NCI-H526 (cell line): ENCODE results near the gene GPC3.
"Not testable (repeated sequence)": the region's sequence is repeated elsewhere in the genome, so short reads cannot be mapped to it uniquely, and the experiment has no call there.

Experiments
- DNase-seq, 2 experiments: peaks; one replicate each; lab custom pipeline; 2025; lab: John Stamatoyannopoulos, UW

The GPC3 gene

DNA sequence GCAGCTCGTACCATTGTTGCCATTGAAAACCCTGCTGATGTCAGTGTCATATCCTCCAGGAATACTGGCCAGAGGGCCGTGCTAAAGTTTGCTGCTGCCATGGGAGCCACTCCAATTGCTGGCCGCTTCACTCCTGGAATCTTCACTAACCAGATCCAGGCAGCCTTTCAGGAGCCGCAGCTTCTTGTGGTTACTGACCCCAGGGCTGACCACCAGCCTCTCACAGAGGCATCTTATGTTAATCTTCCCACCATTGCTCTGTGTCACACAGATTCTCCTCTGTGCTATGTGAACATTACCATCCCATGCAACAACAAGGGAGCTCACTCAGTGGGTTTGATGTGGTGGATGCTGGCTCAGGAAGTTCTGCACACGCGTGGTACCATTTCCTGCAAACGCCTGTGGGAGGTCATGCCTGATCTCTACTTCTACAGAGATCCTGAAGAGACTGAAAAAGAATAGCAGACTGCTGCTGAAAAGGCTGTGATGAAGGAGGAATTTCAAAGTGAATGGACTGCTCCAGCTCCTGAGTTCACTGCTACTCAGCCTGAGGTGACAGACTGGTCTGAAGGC lies 222.3 kb downstream of the GPC3 start:
- DNase-seq, result not testable (repeated sequence)

DNA sequence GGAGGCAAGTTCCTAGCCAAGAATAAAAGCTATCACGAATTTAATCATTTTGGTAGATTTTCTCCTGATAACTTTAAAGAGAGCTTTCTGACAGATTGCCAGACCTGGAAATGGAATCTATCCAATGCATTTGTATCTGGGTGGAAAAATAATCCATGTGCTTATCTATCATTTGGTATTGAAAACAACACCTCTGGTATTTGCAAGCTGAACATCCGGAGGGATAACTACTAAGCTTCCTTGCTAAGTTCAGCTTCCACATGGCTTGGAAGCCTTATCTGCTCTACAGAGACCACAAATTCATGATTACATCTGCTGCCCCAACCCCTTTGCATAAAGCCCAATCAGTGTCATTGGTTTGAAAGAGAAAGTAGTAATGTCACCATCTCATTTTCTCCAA lies 230.7 kb downstream of the GPC3 start:
- no peak for DNase-seq

DNA sequence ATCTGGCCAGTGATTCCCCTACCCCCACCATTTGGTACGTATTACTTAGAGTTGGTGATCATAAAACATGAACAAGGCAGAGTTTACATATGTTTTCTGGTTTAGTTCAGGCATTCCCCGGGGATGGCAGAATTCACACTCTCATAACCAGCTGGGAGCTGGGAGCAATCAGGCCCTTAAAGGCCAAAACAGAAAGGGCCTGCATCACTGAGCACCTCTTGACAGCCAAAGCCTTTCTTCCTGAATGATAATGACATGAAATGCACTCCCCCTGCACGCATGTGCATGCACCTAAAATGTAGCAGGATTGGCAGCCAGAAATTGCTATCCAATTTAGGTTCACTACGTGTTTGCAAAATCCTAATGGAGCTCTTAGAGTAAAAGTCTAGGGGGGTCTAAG lies 235.4 kb downstream of the GPC3 start:
- no peak for DNase-seq

DNA sequence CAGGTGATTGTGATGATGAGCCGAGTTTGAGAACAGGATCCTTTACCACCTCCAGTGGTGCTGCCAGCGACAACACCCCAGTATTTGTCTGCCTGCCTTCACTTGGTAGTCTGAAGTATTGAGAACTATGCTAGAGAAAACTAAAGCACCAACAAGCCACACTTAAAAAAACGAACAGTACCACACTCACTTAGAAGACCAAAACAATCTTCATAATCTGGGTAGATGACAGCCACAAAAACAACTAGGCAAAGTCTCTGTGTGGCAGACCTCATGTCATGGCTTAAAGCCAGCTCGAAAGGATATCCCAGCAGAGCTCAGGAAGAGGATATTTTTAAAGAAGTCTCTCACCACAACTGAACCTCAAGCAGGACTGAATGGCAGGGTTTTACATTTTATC lies 236.0 kb downstream of the GPC3 start:
- no peak for DNase-seq

DNA sequence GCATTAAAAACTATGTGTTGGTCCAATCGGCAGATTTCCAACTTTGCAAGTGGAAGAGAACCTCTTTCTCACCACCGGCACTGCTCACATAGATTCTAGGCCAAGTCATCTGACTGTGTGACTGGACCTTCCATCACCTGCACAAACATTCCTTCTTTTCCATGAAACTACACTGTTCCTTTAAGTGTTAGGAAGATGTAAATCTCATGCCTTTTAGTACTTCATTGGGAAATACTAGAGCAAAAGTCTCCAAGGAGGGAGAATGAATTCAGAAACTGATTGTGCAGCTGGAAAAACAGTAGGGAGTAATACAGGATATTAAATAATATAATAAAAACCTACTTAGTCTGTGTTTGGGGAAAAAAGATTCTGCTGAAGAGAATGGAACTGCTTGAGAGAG lies 238.2 kb downstream of the GPC3 start:
- no peak for DNase-seq

DNA sequence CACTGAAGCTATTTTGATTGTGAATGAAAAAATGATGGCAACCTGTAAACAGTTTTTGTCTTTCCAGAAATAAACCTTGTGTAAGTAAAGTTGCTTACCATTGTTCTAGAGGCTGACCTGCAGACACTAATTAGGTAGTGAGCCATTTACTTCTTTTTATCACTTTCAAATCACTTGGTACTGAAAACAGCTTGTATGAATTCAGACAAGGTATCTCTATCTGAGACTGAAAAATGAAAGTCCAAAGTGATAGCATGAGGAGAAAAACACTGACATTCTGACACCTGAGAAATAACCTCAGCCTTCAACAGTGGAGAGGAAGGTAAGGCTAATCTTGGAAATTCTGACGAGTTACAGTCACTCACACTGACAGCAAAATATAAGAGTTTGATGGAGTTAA lies 238.8 kb downstream of the GPC3 start:
- no peak for DNase-seq

DNA sequence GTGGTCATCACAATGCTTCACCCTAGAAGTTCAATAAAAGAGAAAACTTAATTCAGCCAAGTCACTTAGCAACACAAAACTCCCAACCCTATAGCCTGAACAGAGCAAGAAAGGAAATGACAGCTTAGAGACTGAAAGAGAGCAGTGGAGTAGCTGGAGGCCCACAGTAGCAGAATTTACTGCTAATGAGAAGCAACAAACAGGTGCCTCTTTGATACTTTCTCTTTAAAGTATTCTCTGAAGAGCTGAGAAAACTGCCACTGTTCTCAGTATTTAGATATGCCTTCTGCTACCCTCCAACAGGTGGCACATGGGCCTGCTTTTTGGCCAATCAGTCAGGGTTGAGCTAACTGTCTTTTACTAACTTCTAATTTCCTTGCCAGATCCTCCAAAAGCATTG lies 240.0 kb downstream of the GPC3 start:
- DNase-seq, result no peak

DNA sequence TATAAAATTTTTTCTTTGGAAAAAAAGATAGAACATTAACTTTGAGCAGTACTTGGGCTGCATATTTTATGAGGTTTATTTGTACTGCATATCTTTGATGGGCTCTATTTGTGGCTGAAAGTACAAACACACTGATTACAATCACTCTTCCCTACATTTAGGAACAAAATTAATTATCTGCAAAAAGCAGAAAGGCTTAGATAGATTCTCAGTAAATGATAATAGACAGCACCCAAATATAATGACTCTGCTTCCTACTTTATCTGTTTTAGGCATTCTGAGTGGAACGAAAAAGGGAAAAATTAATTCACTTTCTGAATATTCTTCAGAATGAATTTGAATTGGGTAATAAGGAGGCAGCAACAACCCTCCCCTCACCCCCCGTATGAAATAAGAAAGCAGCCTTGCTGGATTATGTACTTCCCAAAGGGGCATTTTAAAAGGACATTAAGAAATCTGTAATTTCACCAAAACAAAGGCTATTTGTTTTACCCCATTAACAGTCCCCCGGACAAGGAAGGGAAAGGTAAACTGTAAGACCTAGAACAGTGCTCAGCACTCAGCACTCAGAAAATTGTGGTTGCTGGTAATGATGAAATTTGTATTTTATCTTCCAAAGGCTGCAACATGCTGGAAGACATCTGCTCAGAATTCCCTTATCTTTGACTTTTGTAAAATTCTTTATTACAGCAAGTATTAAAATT lies 242.6 kb downstream of the GPC3 start:
- no peak for DNase-seq

DNA sequence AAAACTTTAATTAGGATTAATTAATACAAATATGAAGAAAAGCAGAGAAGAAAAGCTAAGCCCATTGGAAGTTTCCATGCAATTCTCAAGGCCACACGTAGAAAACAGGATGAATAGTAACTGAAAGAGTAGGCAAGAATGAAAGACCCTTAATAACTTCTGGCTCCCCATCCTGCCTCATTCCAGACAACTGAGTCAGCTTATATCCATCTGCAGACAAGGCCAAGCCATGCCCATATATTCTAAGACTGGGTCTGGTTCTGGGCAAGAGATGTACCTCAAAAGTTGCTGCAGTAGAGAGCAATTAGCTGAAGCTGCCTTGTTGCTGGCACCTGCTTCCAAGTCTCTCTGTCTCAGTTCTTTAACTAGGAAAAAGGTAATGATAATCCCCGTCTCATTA lies 244.1 kb downstream of the GPC3 start:
- DNase-seq, result no peak

DNA sequence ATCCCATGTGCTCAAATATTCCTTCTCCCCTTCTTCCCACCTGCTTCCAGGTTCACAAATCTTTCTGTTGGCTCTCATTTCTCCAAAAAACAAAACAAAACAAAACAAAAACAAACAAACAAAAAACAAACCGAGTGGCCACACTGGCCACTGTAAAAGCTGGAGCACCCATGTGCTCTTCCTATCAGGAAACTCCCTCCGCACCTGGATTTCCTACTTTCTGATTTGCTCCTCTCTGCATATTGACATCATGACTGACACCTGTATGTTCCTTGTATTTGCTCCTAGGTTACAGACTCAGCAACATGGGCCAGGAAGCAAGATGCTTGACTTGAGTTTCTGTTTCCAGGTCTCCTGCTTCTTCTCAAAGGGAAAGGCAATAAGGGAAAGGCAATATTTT lies 258.8 kb downstream of the GPC3 start:
- DNase-seq, result no peak

DNA sequence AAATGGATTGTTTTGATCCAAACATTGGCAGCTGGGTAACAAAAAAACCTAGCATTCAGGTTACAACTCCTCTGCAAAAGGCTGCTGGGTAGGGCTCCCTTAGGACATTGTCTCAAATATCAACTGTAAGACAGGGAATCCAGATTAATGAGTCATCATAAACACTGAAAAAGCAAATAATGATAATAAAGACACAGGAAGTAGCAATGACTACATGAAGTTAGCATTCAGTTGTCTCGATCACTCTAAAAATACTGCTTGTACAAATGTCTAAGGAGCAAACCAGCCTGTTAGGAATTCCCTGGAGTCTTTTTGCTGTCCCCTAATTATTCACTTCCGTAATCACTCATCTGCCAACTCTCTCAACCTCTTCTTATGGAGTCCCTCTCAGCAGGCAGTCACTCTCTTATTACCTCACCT lies 259.2 kb downstream of the GPC3 start:
- no peak for DNase-seq

DNA sequence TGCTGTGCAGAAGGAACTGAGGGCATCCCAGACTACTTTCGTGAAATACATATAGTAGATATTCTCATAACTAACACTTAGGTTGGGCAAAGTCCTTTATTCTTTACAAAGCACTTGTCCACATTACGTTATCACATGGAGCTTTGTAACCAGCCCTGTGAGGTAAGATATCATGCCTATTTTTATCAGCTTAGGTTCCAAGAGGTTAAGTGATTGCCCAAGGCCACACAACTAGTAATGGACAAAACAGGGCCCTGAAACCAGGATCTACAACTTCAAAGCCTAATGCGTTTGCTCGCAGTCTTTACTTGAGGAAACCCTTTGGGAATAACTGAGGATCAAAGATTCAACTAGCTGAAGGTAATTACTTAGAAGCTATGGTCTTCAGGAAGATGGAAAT lies 261.5 kb downstream of the GPC3 start:
- no peak for DNase-seq

DNA sequence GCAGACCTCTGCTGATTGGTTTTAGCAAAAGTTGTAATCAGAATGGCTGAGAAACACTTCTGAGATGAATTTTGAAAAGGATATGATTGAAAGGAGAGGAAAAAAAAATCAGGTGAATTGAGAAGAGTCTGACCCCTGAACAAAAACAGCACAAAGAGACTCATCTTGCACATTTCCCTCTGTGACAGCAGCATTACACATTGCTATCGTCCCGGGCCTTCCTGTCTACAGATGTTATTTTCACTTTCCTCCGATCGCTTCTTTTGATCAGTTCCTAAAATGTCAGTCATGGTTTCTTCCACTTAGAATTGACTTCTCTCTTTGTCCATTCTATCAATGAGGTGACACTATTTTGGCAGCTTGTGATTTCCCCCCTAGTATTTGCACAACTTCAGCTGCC lies 262.6 kb downstream of the GPC3 start:
- no peak for DNase-seq

DNA sequence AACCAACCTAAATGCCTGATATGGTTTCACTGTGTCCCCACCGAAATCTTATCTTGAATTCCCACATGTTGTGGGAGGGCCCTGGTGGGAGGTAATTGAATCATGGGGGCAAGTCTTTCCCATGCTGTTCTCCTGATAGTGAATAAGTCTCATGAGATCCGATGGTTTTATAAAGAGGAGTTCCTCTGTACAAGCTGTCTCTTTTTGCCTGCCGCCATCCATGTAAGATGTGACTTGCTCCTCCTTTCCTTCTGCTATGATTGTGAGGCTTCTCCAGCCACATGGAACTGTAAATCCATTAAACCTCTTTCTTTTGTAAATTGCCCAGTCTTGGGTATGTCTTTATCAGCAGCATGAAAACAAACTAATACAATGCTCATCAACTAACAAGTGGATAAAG lies 265.1 kb downstream of the GPC3 start:
- not testable (repeated sequence) for DNase-seq

DNA sequence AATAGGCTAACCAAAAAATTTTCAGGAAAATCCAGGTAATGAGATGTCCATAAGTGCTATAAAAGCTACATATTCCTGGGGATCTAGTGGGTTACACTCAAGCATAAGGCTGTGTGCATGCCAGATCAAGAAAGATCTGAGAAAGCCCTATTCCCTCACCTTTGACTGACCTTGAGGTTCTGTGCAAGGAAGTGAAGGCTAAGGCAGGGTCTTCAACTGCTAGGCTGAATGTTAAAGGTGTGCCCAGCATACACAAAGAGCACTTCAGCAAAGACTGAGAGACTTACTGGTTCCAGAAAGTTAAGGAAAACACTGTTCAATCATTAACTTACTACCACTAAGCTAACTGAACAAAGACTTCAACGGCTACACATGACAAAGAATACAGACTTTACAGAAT lies 269.7 kb downstream of the GPC3 start:
- DNase-seq, result no peak

DNA sequence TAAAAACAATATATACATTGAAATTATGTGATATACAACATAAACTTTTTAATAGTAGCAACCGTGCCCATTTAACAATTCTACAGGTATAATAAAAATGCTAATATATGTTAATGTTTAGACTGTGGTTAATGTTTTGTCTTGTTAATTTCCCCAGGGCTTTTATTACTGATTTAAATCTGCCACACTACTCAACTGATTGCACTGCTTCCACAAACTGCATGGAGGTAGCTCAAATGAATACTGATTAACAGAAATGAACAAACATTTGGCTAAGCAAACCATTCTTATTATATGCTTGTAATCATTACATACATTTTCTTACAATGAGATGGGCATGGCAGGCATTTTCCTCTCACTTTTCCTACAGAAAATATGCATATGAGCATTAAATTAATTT lies 275.9 kb downstream of the GPC3 start:
- DNase-seq, result peak; percentile 59 to 61

DNA sequence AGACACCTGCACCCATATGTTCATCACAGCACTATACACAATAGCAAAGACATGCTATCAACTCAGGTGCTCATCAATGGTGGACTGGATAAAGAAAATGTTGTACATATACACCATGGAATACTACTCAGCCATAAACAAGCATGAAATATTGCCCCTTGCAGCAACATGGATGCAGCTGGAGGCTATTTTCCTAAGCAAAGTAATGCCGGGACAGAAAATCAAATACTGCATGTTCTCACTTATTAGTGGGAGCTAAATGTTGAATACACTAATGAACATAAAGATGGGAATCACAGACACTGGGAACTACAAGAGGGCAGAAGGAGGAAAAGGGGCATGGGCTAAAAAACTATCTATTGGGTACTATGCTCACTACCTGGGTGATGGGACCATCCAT lies 278.5 kb downstream of the GPC3 start:
- DNase-seq, result no peak

DNA sequence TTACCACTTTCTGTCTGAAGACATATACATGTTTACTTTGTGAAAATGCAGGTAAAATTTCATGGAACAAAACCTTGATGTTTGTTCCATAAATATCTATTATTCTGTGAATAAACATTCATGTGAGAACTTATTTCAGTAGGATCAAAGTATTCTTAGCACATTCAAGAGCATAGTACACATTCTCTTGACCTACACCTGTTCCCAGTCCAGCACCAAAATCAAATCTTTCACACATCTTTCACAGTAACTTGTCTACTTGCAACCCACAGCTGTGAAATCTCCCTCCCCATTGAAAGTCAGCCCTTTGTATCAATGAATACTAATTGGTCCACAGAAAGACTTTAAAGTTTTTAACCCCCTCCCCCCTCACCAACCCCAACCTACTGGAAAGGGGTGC lies 283.2 kb downstream of the GPC3 start:
- no peak for DNase-seq

DNA sequence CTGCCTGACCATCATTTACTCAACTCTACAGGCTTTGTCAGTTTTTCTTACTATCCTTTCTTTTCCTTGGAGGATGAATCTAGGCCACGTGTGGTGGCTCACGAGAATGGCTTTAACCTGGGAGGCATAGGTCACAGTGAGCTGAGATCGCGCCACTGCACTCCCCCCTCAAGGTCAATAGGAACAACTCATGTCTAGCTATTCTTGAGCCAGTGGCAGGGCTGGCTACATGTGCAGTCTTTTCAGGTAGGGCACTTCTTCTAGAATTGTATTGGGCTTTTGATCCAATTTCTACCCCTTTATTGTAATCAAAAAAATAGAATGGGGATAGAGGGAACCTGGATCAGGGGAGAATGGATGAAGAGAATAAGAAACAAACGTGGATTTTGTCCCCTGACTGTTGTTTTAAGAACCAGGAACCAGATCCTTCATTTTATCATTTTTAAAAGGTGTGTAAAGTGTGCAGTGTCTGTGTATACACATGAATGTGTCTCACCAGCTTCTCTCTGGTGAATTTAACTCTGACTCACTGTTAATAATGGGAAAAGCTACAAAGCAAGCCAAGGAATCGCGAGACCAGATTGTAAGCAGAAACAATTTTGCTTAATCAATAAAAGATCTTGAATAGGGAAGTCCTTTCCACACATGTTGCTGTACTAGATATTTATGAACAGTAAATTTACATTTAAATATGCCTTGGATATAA lies 286.2 kb downstream of the GPC3 start:
- DNase-seq, result no peak

DNA sequence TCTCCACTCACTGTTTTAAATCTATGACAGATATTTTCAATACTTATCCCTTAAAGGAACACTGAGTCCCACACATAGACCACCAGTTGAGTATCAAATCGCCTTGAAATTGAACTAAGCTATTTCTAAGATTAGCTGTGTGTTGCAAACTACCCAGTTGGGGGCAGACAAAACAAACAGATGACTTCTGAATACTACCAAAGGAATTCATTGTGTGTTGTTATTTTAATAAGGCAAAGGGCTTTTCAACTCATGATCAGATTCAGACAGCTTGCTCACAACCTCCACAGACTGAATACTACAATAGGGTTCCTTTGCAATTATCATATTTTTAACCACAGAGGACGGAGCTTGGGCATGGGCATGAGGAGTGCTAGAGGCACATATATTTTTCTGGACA lies 287.1 kb downstream of the GPC3 start:
- peak in 1 of 2 experiments; percentile 21 for DNase-seq

DNA sequence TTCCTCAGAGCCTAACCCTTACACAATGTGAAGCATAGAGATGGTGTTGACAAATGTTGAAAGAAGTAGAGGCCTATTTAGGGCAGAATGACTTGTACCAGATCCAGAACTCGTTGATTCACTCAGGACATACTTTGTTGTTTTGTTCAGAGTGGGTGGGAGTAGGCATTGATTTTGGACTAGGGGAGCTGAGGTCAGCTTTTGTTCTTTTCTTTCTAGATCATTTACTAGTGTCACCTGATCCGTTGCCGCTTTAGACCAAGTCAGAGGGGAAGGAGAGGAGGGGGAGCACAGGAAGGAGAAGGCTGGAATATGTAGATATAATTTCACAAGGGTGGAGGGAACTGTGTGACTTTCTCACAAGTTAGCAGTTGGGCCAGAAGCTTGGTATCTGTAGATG lies 287.7 kb downstream of the GPC3 start:
- DNase-seq, result no peak

DNA sequence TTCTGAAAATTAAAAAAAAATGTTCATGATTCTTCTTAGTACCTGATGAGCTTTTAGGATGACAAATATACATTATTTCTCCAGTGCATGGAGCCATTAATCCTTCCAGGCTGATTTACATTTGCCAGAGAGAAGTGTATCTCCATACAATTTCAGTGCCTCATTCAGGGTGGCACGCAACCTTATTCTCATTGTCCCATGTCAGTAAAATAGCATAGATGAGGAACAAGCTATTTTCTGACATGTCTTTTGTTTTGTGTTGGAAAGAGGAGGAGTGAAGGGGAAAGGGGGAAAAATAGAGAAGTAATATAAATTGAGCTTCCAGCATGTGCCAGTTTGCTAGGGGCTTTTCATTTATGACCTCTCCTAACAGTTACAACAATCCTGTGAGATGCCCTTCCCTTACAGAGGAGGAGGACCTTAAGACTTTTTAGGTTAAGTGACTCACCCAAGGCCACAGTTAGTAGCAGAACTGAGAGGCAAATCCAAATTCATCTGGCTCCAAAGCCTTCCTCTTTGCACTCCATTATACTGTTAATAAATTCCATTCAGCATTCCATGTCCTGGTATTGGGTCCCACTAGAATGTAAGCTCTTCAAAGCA lies 295.3 kb downstream of the GPC3 start:
- DNase-seq, result no peak

DNA sequence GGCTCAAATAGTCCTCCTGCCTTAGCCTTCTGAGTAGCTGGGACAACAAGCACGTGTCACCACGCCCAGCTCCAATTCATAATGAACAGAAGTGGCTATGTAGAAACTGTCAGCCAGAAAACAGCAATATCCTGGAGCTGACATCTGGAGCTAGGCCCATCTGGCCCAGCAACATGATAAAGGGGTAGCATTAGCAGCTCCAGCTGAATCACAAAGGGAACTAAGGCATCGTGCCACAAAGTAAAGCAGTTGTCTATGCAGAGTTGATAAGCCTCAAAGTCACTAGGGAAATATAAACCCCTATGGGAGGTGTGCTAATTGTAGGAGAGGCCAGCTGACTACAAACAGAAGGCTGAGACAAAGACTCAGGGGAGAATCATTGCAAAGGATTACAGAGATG lies 299.6 kb downstream of the GPC3 start:
- peak; percentile 21 to 60 for DNase-seq
